H9 (cell line): ENCODE data around the gene BDNF. TPM values are rescaled to one million over a fixed set of nuclear protein-coding genes. Genes with fewer than 3 reads are reported as not detected.
A peak's percentile ranks its signal among the peaks of the same experiment; 100 is the strongest.

Experiments used
- DNase-seq: peaks from one replicate; pipeline ENCODE4 v3.0.0-alpha.2; 2017
- H2AFZ ChIP-seq: one replicate; pipeline ENCODE4 v1.6.1; 2013; ENCODE audit warnings: mild to moderate bottlenecking, low read length, control low read depth, moderate library complexity
- H2AK5ac ChIP-seq: 2 replicates; pipeline ENCODE4 v1.6.1; 2013; ENCODE audit warnings: low read length, control low read depth, mixed read lengths; ENCODE audit not compliant: insufficient read length
- H2BK120ac ChIP-seq: one replicate; pipeline ENCODE4 v1.6.1; 2013; ENCODE audit warnings: low read depth, mild to moderate bottlenecking, low read length, control low read depth, inconsistent platforms; ENCODE audit not compliant: poor library complexity, severe bottlenecking
- H2BK12ac ChIP-seq: 2 replicates; pipeline ENCODE4 v1.6.1; 2013; ENCODE audit warnings: low read length, control low read depth, mixed read lengths, low read depth; ENCODE audit not compliant: insufficient read length
- H2BK15ac ChIP-seq: 2 replicates; pipeline ENCODE4 v1.6.1; 2013; ENCODE audit warnings: low read depth, low read length, control low read depth
- H2BK20ac ChIP-seq: one replicate; pipeline ENCODE4 v1.6.1; 2013; ENCODE audit warnings: low read depth, mild to moderate bottlenecking, low read length, control low read depth, inconsistent platforms; ENCODE audit not compliant: poor library complexity, severe bottlenecking
- H2BK5ac ChIP-seq: 2 replicates; pipeline ENCODE4 v1.6.1; 2013; ENCODE audit warnings: low read length, control low read depth, mixed read lengths; ENCODE audit not compliant: insufficient read length
- H3K14ac ChIP-seq: 2 replicates; pipeline ENCODE4 v1.6.1; 2013; ENCODE audit warnings: low read length, control low read depth; ENCODE audit not compliant: insufficient read depth
- H3K18ac ChIP-seq: 2 replicates; pipeline ENCODE4 v1.6.1; 2013; ENCODE audit warnings: low read depth, mild to moderate bottlenecking, mixed read lengths, low read length, control low read depth; ENCODE audit not compliant: insufficient read length
- H3K23ac ChIP-seq: 2 replicates; pipeline ENCODE4 v1.6.1; 2013; ENCODE audit warnings: low read length, control low read depth, mixed read lengths, low read depth; ENCODE audit not compliant: insufficient read length
- H3K23me2 ChIP-seq: 2 replicates; pipeline ENCODE4 v1.6.1; 2013; ENCODE audit warnings: low read depth, mild to moderate bottlenecking, mixed read lengths, low read length, control low read depth; ENCODE audit not compliant: insufficient read length, poor library complexity, severe bottlenecking
- H3K27ac ChIP-seq: 2 replicates; pipeline ENCODE4 v1.5.1; 2013; ENCODE audit warnings: low read length, control low read depth, mixed read lengths, low read depth; ENCODE audit not compliant: insufficient read length
- H3K27me3 ChIP-seq: 2 replicates; pipeline ENCODE4 v1.6.1; 2013; ENCODE audit warnings: low read length, control low read depth, inconsistent platforms; ENCODE audit not compliant: insufficient read depth
- H3K4ac ChIP-seq: 2 replicates; pipeline ENCODE4 v1.6.1; 2013; ENCODE audit warnings: low read depth, mild to moderate bottlenecking, control low read depth, inconsistent platforms, low read length, moderate library complexity
- H3K4me1 ChIP-seq: 2 replicates; pipeline ENCODE4 v1.6.1; 2013; ENCODE audit warnings: low read length, control low read depth, inconsistent platforms; ENCODE audit not compliant: insufficient read depth
- H3K4me2 ChIP-seq: 2 replicates; pipeline ENCODE4 v1.6.1; 2013; ENCODE audit warnings: low read length, control low read depth, mixed read lengths; ENCODE audit not compliant: insufficient read length, insufficient read depth
- H3K56ac ChIP-seq: 2 replicates; pipeline ENCODE4 v1.6.1; 2013; ENCODE audit warnings: low read depth, mild to moderate bottlenecking, mixed read lengths, low read length, control low read depth; ENCODE audit not compliant: insufficient read length
- H3K79me1 ChIP-seq: 2 replicates; pipeline ENCODE4 v1.6.1; 2013; ENCODE audit warnings: low read depth, mild to moderate bottlenecking, moderate library complexity, low read length, control low read depth, inconsistent platforms; ENCODE audit not compliant: insufficient read depth, poor library complexity, severe bottlenecking
- H3K79me2 ChIP-seq: 2 replicates; pipeline ENCODE4 v1.6.1; 2013; ENCODE audit warnings: low read length, control low read depth, inconsistent platforms; ENCODE audit not compliant: insufficient read depth
- H3K9ac ChIP-seq: 2 replicates; pipeline ENCODE4 v1.6.1; 2013; ENCODE audit warnings: low read length, control low read depth, mixed read lengths; ENCODE audit not compliant: insufficient read length; ENCODE audit errors: extremely low read depth
- H3K9me3 ChIP-seq: one replicate; pipeline ENCODE4 v1.6.1; 2013; ENCODE audit warnings: low read depth, low read length, inconsistent platforms; ENCODE audit not compliant: control insufficient read depth
- H3T11ph ChIP-seq: one replicate; pipeline ENCODE4 v1.6.1; 2013; ENCODE audit warnings: mild to moderate bottlenecking, low read length, control low read depth, inconsistent platforms
- H4K20me1 ChIP-seq: one replicate; pipeline ENCODE4 v1.6.1; 2013; ENCODE audit not compliant: control insufficient read depth, insufficient read length, insufficient read depth
- H4K5ac ChIP-seq: 2 replicates; pipeline ENCODE4 v1.6.1; 2013; ENCODE audit warnings: low read depth, mild to moderate bottlenecking, mixed read lengths, low read length, control low read depth; ENCODE audit not compliant: insufficient read length
- H4K8ac ChIP-seq: replicated peaks from 2 replicates; pipeline ENCODE4 v1.6.1; 2013; ENCODE audit warnings: low read length, control low read depth, mixed read lengths, low read depth; ENCODE audit not compliant: insufficient read length
- H4K91ac ChIP-seq: 2 replicates; pipeline ENCODE4 v1.6.1; 2013; ENCODE audit warnings: low read depth, mild to moderate bottlenecking, moderate library complexity, mixed read lengths, low read length, control low read depth; ENCODE audit not compliant: insufficient read length
- H3K27ac Mint-ChIP-seq, 3 experiments: 2 replicates in 2 of 3; 3 replicates in 1 of 3; pipeline ENCODE4 v1.8.0; 2020 to 2021; ENCODE audit warnings: mixed read lengths in 3 of 3, mild to moderate bottlenecking in 1 of 3, moderate library complexity in 1 of 3
- H3K27me3 Mint-ChIP-seq: 2 replicates; pipeline ENCODE4 v1.8.0; 2021; ENCODE audit warnings: low read depth, mild to moderate bottlenecking, moderate library complexity, mixed read lengths
- H3K36me3 Mint-ChIP-seq, 3 experiments: 2 replicates in 2 of 3; 3 replicates in 1 of 3; pipeline ENCODE4 v1.8.0; 2020 to 2021; ENCODE audit warnings: low read depth in 3 of 3, mixed read lengths in 3 of 3; ENCODE audit not compliant: insufficient read depth in 1 of 3
- H3K4me1 Mint-ChIP-seq, 2 experiments: 2 replicates each; pipeline ENCODE4 v1.8.0; 2020; ENCODE audit warnings: mixed read lengths in 2 of 2
- H3K4me3 Mint-ChIP-seq, 2 experiments: 2 replicates in 1 of 2; 3 replicates in 1 of 2; pipeline ENCODE4 v1.8.0; 2020 to 2021; ENCODE audit warnings: mild to moderate bottlenecking in 2 of 2, mixed read lengths in 2 of 2, moderate library complexity in 1 of 2
- H3K9me3 Mint-ChIP-seq, 2 experiments: 2 replicates in 1 of 2; 3 replicates in 1 of 2; pipeline ENCODE4 v1.8.0; 2020; ENCODE audit warnings: mild to moderate bottlenecking in 2 of 2, mixed read lengths in 2 of 2, moderate library complexity in 1 of 2
- WGBS: extraction: QIAGEN DNeasy Blood & Tissue Kit; methylation state at CpG from one replicate; pipeline ENCODE4 v1.1.7; 2013; ENCODE audit warnings: missing lambda C conversion rate, low lambda C conversion rate, mixed read lengths; ENCODE audit not compliant: insufficient read length; ENCODE audit errors: extremely low coverage; 5-methylcytosine and 5-hydroxymethylcytosine counted together
- total RNA-seq: library from RNA; stranded (reverse); gene quantifications from 2 replicates; pipeline ENCODE4 v1.2.1, GENCODE V29; 2021
- TF ChIP-seq, protein P1 (sequence below): fragments of 200-600 bp; sonication (generic); conservative IDR thresholded peaks from 3 replicates; pipeline ENCODE4 v1.8.0; 2021; ENCODE audit warnings: antibody characterized with exemption, mild to moderate bottlenecking

The BDNF gene
- total RNA-seq, 1 experiment from 2014 or later: 2.7 TPM

DNA sequence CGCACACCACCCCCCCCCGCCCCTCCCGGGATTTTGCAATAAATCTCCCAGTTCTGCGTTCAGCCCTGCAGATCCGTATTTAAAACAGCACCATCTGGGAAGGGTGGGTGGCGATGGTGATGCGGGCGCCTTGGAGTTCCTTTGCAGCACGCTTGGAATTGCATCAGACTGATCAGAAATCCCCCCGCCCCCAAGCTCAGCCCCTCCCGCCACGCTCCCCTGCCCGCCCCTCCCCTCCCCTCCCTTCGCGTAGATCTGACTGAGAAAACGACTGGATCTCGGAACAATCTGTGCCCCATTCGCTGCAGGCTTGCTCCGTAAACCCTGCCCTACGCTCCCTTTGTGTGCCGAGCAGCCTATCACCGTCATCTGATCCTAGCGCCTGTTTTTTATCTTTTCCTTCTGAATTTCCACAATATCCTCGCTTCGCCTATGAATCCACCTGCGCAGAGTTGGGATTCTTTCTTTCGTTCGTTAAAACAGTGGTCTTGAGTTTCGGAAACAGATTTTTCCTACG lies 18.1 kb upstream of the BDNF start:
- Mint-ChIP-seq H3K4me1 (peaks cover 37 to 42% of the 10 kb centered on the region in 2 experiments), H3K4me3 (peak overlapping the region; percentile 86 to 96), H3K36me3 (no peaks in the 10 kb centered on the region; a peak in 1 of 7 replicates), H3K27ac (peak overlapping the region; percentile 99 to 100 (median 100)), H3K27me3 (peaks cover 42% of the 10 kb centered on the region), H3K9me3 (peaks cover 0 to 3% of the 10 kb centered on the region in 2 experiments; a peak in 1 of 5 replicates)
- Histone ChIP-seq H3K23me2 (peaks cover 39% of the 10 kb centered on the region), H3T11ph (peak overlapping the region; percentile 86), H3K9me3 (no peaks in the 10 kb centered on the region), H3K18ac (peak overlapping the region; percentile 93), H3K79me2 (no peaks in the 10 kb centered on the region), H3K4ac (no peak overlapping the region; the same call in 1 of the 2 replicates), H3K9ac (peak overlapping the region; percentile 79), H2AFZ (peak overlapping the region; percentile 53), H4K91ac (no peak overlapping the region), H2BK120ac (peak overlapping the region; percentile 80), H2BK15ac (no peak overlapping the region), H3K56ac (no peak overlapping the region), H4K8ac (no peak overlapping the region), H3K4me2 (peak overlapping the region; percentile 78), H2AK5ac (no peak overlapping the region), H2BK5ac (no peak overlapping the region), H4K5ac (no peak overlapping the region), H3K4me1 (no peaks in the 10 kb centered on the region; the same call in 1 of the 2 replicates), H2BK12ac (no peak overlapping the region), H3K23ac (no peak overlapping the region), H3K27me3 (peaks cover 17% of the 10 kb centered on the region; the same call in 1 of the 2 replicates), H3K79me1 (no peaks in the 10 kb centered on the region), H4K20me1 (no peaks in the 10 kb centered on the region), H3K27ac (peak overlapping the region; percentile 76), H3K14ac (peak overlapping the region; percentile 81), H2BK20ac (no peak overlapping the region)
- peak; percentile 87 for DNase-seq
- TF ChIP-seq, protein P1, sequence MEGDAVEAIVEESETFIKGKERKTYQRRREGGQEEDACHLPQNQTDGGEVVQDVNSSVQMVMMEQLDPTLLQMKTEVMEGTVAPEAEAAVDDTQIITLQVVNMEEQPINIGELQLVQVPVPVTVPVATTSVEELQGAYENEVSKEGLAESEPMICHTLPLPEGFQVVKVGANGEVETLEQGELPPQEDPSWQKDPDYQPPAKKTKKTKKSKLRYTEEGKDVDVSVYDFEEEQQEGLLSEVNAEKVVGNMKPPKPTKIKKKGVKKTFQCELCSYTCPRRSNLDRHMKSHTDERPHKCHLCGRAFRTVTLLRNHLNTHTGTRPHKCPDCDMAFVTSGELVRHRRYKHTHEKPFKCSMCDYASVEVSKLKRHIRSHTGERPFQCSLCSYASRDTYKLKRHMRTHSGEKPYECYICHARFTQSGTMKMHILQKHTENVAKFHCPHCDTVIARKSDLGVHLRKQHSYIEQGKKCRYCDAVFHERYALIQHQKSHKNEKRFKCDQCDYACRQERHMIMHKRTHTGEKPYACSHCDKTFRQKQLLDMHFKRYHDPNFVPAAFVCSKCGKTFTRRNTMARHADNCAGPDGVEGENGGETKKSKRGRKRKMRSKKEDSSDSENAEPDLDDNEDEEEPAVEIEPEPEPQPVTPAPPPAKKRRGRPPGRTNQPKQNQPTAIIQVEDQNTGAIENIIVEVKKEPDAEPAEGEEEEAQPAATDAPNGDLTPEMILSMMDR: no peak
- no CpG with 5 or more reads among the region's 30 CpGs for WGBS
